Suprapubic skin (tissue), 4 donors: ENCODE data around the gene CCZ1.
"Not testable (repeated sequence)": the region's sequence is repeated elsewhere in the genome, so short reads cannot be mapped to it uniquely, and the experiment has no call there.

ENCODE experiments used
- CTCF ChIP-seq, 2 donors: fragments of 200-600 bp in 1 of 2; fragments of 450-650 bp in 1 of 2; sonication (generic) in 1 of 2; IDR thresholded peaks; one replicate each; pipeline ENCODE4 v1.5.1; 2016 to 2019; ENCODE audit warnings: antibody characterized with exemption in 2 of 2, mild to moderate bottlenecking in 1 of 2, moderate library complexity in 1 of 2
- POLR2A ChIP-seq, 2 donors: fragments of 450-650 bp; IDR thresholded peaks; one replicate each; pipeline ENCODE4 v1.6.1; 2017; ENCODE audit warnings: antibody characterized with exemption in 2 of 2, mild to moderate bottlenecking in 2 of 2, moderate library complexity in 2 of 2
- POLR2AphosphoS5 ChIP-seq, 3 donors: sonication (generic); formaldehyde crosslinking; IDR thresholded peaks; one replicate each; pipeline ENCODE4 v1.6.1; 2017; ENCODE audit warnings: antibody characterized with exemption in 3 of 3

- TF ChIP-seq CTCF, POLR2A, POLR2AphosphoS5 (IDR thresholded peaks at IDR 0.05): not testable (repeated sequence)
Measured at GRCh38 chr7:5963810-5964209, 65.3 kb downstream of the CCZ1 start.
